H1 (cell line): ENCODE results near the gene ACTN3. TPM values are rescaled to one million over a fixed set of nuclear protein-coding genes. Genes with fewer than 3 reads are reported as not detected.

Experiments
- CTCF ChIP-seq, 3 experiments: IDR thresholded peaks; 1 replicate in 2 of 3; 2 replicates in 1 of 3; pipeline versions ENCODE4 v1.5.1 to v1.6.1; 2011; ENCODE audit warnings: low read length in 3 of 3, mild to moderate bottlenecking in 3 of 3, inconsistent platforms in 2 of 3, low read depth in 1 of 3, moderate library complexity in 1 of 3; ENCODE audit not compliant: insufficient read depth in 1 of 3; ENCODE audit errors: control extremely low read depth in 1 of 3
- EZH2 ChIP-seq: fragments of 200-600 bp; sonication (generic); IDR thresholded peaks from 2 replicates; pipeline ENCODE4 v1.7.1; 2012; ENCODE audit warnings: low read depth, mild to moderate bottlenecking, moderate library complexity, low read length, inconsistent platforms; ENCODE audit not compliant: severe bottlenecking
- FOSL1 ChIP-seq: IDR thresholded peaks from 2 replicates; pipeline ENCODE4 v1.6.1; 2011; ENCODE audit warnings: mild to moderate bottlenecking, low read depth, low read length, moderate library complexity; ENCODE audit not compliant: insufficient read depth
- JUND ChIP-seq: IDR thresholded peaks from 2 replicates; pipeline ENCODE4 v1.6.1; 2011; ENCODE audit warnings: mild to moderate bottlenecking, improper control_type of control experiment, low read length
- polyA plus RNA-seq, 7 experiments: library from polyadenylated mRNA; depleted of rRNA in 3 of 7; stranded (reverse) in 5 of 7; unstranded in 2 of 7; fragments of >200 nt in 5 of 7; fragments of 200-250 nt in 2 of 7; gene quantifications; 1 replicate in 5 of 7; 2 replicates in 1 of 7; 4 replicates in 1 of 7; pipeline versions ENCODE4 v1.2.1 to v1.2.3, GENCODE V29; 2011 to 2013; ENCODE audit warnings: missing spikeins in 2 of 7, mixed read lengths in 2 of 7
- total RNA-seq: library from RNA; stranded (reverse); fragmentation: NEBNext Ultra II Directional; extraction: Animal tissue kit (Norgen Biotek cat#: 25700); gene quantifications from 2 replicates; pipeline ENCODE4 v1.2.1, GENCODE V29; 2021
- TF ChIP-seq, protein P1 (sequence below): fragments of 300-600 bp; sonication (generic); IDR thresholded peaks from 2 replicates; pipeline ENCODE4 v1.7.1; 2012; ENCODE audit warnings: low read length, moderate library complexity, mild to moderate bottlenecking, inconsistent platforms; ENCODE audit not compliant: insufficient replicate concordance

Gene ACTN3
- total and polyA plus RNA-seq, 2 of the 8 experiments (the other 6 are each of a cell fraction or from before 2014, with no cell fraction given), result 30.8 to 36.7 TPM

GRCh38 chr11:66598993-66599392 is 52.3 kb downstream of the ACTN3 start (continued):
- TF ChIP-seq, protein P1, sequence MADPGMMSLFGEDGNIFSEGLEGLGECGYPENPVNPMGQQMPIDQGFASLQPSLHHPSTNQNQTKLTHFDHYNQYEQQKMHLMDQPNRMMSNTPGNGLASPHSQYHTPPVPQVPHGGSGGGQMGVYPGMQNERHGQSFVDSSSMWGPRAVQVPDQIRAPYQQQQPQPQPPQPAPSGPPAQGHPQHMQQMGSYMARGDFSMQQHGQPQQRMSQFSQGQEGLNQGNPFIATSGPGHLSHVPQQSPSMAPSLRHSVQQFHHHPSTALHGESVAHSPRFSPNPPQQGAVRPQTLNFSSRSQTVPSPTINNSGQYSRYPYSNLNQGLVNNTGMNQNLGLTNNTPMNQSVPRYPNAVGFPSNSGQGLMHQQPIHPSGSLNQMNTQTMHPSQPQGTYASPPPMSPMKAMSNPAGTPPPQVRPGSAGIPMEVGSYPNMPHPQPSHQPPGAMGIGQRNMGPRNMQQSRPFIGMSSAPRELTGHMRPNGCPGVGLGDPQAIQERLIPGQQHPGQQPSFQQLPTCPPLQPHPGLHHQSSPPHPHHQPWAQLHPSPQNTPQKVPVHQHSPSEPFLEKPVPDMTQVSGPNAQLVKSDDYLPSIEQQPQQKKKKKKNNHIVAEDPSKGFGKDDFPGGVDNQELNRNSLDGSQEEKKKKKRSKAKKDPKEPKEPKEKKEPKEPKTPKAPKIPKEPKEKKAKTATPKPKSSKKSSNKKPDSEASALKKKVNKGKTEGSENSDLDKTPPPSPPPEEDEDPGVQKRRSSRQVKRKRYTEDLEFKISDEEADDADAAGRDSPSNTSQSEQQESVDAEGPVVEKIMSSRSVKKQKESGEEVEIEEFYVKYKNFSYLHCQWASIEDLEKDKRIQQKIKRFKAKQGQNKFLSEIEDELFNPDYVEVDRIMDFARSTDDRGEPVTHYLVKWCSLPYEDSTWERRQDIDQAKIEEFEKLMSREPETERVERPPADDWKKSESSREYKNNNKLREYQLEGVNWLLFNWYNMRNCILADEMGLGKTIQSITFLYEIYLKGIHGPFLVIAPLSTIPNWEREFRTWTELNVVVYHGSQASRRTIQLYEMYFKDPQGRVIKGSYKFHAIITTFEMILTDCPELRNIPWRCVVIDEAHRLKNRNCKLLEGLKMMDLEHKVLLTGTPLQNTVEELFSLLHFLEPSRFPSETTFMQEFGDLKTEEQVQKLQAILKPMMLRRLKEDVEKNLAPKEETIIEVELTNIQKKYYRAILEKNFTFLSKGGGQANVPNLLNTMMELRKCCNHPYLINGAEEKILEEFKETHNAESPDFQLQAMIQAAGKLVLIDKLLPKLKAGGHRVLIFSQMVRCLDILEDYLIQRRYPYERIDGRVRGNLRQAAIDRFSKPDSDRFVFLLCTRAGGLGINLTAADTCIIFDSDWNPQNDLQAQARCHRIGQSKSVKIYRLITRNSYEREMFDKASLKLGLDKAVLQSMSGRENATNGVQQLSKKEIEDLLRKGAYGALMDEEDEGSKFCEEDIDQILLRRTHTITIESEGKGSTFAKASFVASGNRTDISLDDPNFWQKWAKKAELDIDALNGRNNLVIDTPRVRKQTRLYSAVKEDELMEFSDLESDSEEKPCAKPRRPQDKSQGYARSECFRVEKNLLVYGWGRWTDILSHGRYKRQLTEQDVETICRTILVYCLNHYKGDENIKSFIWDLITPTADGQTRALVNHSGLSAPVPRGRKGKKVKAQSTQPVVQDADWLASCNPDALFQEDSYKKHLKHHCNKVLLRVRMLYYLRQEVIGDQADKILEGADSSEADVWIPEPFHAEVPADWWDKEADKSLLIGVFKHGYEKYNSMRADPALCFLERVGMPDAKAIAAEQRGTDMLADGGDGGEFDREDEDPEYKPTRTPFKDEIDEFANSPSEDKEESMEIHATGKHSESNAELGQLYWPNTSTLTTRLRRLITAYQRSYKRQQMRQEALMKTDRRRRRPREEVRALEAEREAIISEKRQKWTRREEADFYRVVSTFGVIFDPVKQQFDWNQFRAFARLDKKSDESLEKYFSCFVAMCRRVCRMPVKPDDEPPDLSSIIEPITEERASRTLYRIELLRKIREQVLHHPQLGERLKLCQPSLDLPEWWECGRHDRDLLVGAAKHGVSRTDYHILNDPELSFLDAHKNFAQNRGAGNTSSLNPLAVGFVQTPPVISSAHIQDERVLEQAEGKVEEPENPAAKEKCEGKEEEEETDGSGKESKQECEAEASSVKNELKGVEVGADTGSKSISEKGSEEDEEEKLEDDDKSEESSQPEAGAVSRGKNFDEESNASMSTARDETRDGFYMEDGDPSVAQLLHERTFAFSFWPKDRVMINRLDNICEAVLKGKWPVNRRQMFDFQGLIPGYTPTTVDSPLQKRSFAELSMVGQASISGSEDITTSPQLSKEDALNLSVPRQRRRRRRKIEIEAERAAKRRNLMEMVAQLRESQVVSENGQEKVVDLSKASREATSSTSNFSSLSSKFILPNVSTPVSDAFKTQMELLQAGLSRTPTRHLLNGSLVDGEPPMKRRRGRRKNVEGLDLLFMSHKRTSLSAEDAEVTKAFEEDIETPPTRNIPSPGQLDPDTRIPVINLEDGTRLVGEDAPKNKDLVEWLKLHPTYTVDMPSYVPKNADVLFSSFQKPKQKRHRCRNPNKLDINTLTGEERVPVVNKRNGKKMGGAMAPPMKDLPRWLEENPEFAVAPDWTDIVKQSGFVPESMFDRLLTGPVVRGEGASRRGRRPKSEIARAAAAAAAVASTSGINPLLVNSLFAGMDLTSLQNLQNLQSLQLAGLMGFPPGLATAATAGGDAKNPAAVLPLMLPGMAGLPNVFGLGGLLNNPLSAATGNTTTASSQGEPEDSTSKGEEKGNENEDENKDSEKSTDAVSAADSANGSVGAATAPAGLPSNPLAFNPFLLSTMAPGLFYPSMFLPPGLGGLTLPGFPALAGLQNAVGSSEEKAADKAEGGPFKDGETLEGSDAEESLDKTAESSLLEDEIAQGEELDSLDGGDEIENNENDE, result no peak
- TF ChIP-seq FOSL1 (no peak), CTCF (IDR thresholded peaks at IDR 0.05; ENCODE audit: control extremely low read depth in 1 of 3, insufficient read depth in 1 of 3, low read depth in 1 of 3, low read length in 3 of 3) (no peak), EZH2 (no peak), JUND (no peak)
- TF ChIP-seq, all 59 proteins: peak for 0
